HEK293T (cell line): Measurements from ENCODE around the gene SCGB1C1.

Source experiments
- ARNT ChIP-seq: fragments of 450-650 bp; IDR thresholded peaks from 2 replicates; pipeline ENCODE4 v1.6.1; 2017; ENCODE audit warnings: mild to moderate bottlenecking
- BHLHE40 ChIP-seq: fragments of 450-650 bp; IDR thresholded peaks from 2 replicates; pipeline ENCODE4 v1.6.1; 2016; ENCODE audit warnings: mild to moderate bottlenecking, moderate library complexity, borderline replicate concordance
- CTBP1 ChIP-seq: fragments of 450-650 bp; IDR thresholded peaks from 2 replicates; pipeline ENCODE4 v1.6.1; 2016; ENCODE audit warnings: borderline replicate concordance
- ELF4 ChIP-seq: fragments of 450-650 bp; IDR thresholded peaks from 2 replicates; pipeline ENCODE4 v1.6.1; 2017; ENCODE audit warnings: antibody characterized with exemption
- FOXA1 ChIP-seq: fragments of 450-650 bp; IDR thresholded peaks from 2 replicates; pipeline ENCODE4 v1.6.1; 2016; ENCODE audit warnings: mild to moderate bottlenecking
- FOXK2 ChIP-seq: fragments of 450-650 bp; IDR thresholded peaks from 2 replicates; pipeline ENCODE4 v1.6.1; 2016; ENCODE audit warnings: mild to moderate bottlenecking
- FOXM1 ChIP-seq: fragments of 450-650 bp; IDR thresholded peaks from 2 replicates; pipeline ENCODE4 v1.6.1; 2017; ENCODE audit warnings: mild to moderate bottlenecking, borderline replicate concordance
- HDGF ChIP-seq: fragments of 450-650 bp; IDR thresholded peaks from 2 replicates; pipeline ENCODE4 v1.6.1; 2017; ENCODE audit warnings: antibody characterized with exemption, borderline replicate concordance
- LEF1 ChIP-seq: fragments of 450-650 bp; IDR thresholded peaks from 2 replicates; pipeline ENCODE4 v1.6.1; 2017; ENCODE audit warnings: mild to moderate bottlenecking, borderline replicate concordance
- PKNOX1 ChIP-seq: fragments of 450-650 bp; IDR thresholded peaks from 2 replicates; pipeline ENCODE4 v1.6.1; 2016
- SP1 ChIP-seq: fragments of 450-650 bp; IDR thresholded peaks from 2 replicates; pipeline ENCODE4 v1.6.1; 2017
- SUZ12 ChIP-seq: fragments of 450-650 bp; IDR thresholded peaks from 2 replicates; pipeline ENCODE4 v1.6.1; 2016; ENCODE audit warnings: mild to moderate bottlenecking
- TARDBP ChIP-seq: fragments of 450-650 bp; IDR thresholded peaks from 2 replicates; pipeline ENCODE4 v1.6.1; 2016
- ZNF384 ChIP-seq: fragments of 450-650 bp; IDR thresholded peaks from 2 replicates; pipeline ENCODE4 v1.6.1; 2016

GRCh38 chr11:221539-221938 is 28.7 kb downstream of the SCGB1C1 start:
- no peak for TF ChIP-seq ARNT
- TF ChIP-seq BHLHE40: no peak
- no peak for TF ChIP-seq TARDBP
- TF ChIP-seq SUZ12: no peak
- TF ChIP-seq ELF4: no peak
- TF ChIP-seq SP1: no peak
- no peak for TF ChIP-seq FOXM1
- no peak for TF ChIP-seq PKNOX1
- no peak for TF ChIP-seq FOXK2
- TF ChIP-seq LEF1: no peak
- TF ChIP-seq CTBP1: no peak
- TF ChIP-seq FOXA1: no peak
- TF ChIP-seq HDGF: no peak
- TF ChIP-seq ZNF384: no peak
